Subcutaneous abdominal adipose tissue (tissue), 5 donors: ENCODE measurements around the gene FLNB.
A peak's percentile ranks its signal among the peaks of the same experiment; 100 is the strongest.
"Not testable (repeated sequence)": the region's sequence is repeated elsewhere in the genome, so short reads cannot be mapped to it uniquely, and the experiment has no call there.

Source experiments
- H3K27ac ChIP-seq: one replicate; pipeline ENCODE4 v1.7.0; 2013; ENCODE audit warnings: low read depth, mild to moderate bottlenecking, inconsistent platforms, low read length, moderate library complexity
- H3K27me3 ChIP-seq, 5 donors: one replicate each; pipeline ENCODE4 v1.7.0; 2013; ENCODE audit warnings: low read length in 5 of 5, inconsistent platforms in 1 of 5; ENCODE audit not compliant: control insufficient read depth in 5 of 5, insufficient read depth in 4 of 5
- H3K36me3 ChIP-seq, 5 donors: one replicate each; pipeline ENCODE4 v1.7.0; 2013; ENCODE audit warnings: low read length in 5 of 5; ENCODE audit not compliant: control insufficient read depth in 5 of 5, insufficient read depth in 5 of 5
- H3K4me1 ChIP-seq, 5 donors: one replicate each; pipeline ENCODE4 v1.7.0; 2013; ENCODE audit warnings: low read length in 5 of 5, mild to moderate bottlenecking in 3 of 5, moderate library complexity in 1 of 5; ENCODE audit not compliant: control insufficient read depth in 5 of 5, insufficient read depth in 5 of 5
- H3K4me3 ChIP-seq, 5 donors: one replicate each; pipeline ENCODE4 v1.7.0; 2013; ENCODE audit warnings: low read length in 5 of 5, low read depth in 1 of 5
- H3K9ac ChIP-seq, 5 donors: one replicate each; pipeline ENCODE4 v1.7.0; 2013; ENCODE audit warnings: low read length in 5 of 5, mild to moderate bottlenecking in 4 of 5, moderate library complexity in 3 of 5
- H3K9me3 ChIP-seq, 5 donors: one replicate each; pipeline ENCODE4 v1.7.0; 2013; ENCODE audit warnings: low read length in 5 of 5; ENCODE audit not compliant: control insufficient read depth in 5 of 5
- donor health status: healthy.
- donor health status: healthy.
- donor health status: healthy.
- donor health status: healthy.
- donor health status: healthy.

Gene FLNB

DNA sequence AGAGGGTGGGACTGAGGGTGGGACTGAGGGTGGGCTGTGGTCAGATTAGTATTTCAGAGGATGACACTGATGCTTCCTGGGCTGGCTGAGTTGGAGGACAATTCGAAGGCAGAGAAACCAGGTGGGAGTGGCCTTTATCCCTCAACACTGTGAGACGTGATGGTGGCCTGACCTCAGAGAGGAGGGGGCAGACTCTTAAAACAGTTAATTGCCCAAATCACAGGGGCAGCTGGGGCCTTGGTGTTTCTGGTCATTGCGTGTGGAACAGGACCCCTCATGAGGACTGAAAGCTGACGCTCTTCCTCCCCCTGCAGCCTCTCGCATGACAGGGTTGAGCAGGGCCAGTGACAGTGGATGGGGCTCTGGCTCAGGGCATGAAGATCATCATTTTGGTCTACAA, 183.8 kb downstream of the FLNB start:
- Histone ChIP-seq H3K9ac (no peak overlapping the region), H3K4me1 (peaks cover 0 to 35% (median 3%) of the 10 kb centered on the region in 5 donors), H3K27me3 (no peaks in the 10 kb centered on the region), H3K9me3 (no peaks in the 10 kb centered on the region), H3K36me3 (peaks cover 0 to 5% (median 0%) of the 10 kb centered on the region in 5 donors), H3K27ac (no peak overlapping the region), H3K4me3 (no peak overlapping the region)

DNA sequence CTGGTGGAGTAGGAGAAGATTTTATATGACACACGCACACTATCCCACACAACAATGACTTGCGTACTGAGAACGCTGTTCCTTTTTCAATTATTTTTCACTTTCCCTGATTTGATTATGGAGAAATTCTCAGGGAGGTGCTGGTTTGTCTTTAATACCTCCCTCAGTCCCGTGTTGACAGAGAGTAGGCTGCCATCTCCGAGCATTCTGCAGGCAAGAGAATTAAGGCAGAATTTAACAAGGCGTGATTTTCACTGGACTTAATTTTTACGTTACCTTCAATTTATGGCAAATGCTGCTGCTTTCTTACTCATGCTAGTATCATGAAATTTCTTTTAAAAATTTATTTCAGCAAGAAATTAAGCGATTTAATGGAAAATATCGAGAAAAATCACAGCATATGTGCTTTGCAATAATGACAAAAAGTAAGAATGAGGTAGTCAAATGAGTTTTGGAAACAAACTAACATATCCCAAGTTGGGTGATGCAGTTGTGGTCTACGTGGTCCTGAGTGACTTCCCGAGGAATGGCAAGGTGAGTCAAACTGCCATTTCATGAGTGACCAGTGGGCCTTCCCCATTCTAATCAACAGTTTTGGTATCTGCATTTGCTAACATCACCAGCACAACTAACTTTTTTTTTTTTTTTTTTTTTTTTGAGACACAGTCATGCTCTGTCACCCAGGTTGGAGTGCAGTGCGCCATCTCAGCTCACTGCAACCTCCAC, 185.6 kb downstream of the FLNB start:
- peaks cover 0 to 38% (median 5%) of the 10 kb centered on the region in 5 donors for H3K4me1 ChIP-seq
- no peaks in the 10 kb centered on the region for H3K27me3 ChIP-seq
- peaks cover 0 to 5% (median 0%) of the 10 kb centered on the region in 5 donors for H3K36me3 ChIP-seq
- no peak overlapping the region for H3K27ac ChIP-seq
- no peak overlapping the region for H3K9ac ChIP-seq
- no peak overlapping the region for H3K4me3 ChIP-seq
- H3K9me3 ChIP-seq, result no peaks in the 10 kb centered on the region

DNA sequence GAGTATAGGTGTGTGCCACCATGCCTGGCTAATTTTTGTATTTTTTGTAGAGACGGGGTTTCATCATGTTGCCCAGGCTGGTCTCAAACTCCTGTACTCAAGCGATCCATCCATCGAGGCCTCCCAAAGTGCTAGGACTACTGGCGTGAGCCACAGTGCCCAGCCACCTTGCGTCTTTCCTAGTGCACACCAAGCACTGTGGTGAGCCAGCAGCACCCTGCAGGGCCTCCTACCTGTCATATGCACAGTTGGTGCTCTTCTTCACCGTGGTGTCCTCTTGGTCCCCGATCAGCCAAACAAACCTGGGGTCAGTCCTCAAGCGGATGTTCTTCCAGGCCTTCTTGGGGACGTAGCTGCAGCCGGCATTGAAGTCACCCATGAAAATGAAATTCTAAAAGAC, 189.4 kb downstream of the FLNB start:
- H3K27ac ChIP-seq, result no peak overlapping the region
- no peaks in the 10 kb centered on the region for H3K27me3 ChIP-seq
- H3K9me3 ChIP-seq, result no peaks in the 10 kb centered on the region
- H3K4me3 ChIP-seq, result no peak overlapping the region
- peaks cover 0 to 5% (median 0%) of the 10 kb centered on the region in 5 donors for H3K36me3 ChIP-seq
- peaks cover 4 to 46% (median 8%) of the 10 kb centered on the region in 5 donors for H3K4me1 ChIP-seq
- H3K9ac ChIP-seq, result no peak overlapping the region

DNA sequence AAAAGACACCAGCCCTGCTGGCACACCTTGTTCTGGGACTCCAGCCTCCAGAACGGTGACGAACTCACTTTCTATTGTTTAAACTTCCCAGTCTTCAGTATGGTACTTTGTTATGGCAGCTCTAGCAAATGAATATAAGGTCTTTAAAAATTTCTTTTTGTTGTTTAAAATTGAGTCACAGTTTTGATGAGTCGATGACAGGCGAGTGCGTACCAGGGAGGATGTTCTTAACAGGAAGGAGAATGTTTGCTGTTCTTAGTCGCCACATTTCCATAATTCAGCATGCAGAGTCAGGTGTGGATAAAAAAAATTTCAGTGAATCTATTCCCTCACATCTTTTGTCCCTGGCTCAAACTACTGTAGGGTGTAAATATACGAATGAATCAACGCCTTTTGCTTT, 190.1 kb downstream of the FLNB start:
- Histone ChIP-seq H3K4me1 (peaks cover 4 to 46% (median 8%) of the 10 kb centered on the region in 5 donors), H3K27ac (peak overlapping the region; percentile 58), H3K36me3 (peaks cover 0 to 3% (median 0%) of the 10 kb centered on the region in 5 donors), H3K9me3 (no peaks in the 10 kb centered on the region), H3K9ac (no peak overlapping the region), H3K4me3 (no peak overlapping the region), H3K27me3 (no peaks in the 10 kb centered on the region)

DNA sequence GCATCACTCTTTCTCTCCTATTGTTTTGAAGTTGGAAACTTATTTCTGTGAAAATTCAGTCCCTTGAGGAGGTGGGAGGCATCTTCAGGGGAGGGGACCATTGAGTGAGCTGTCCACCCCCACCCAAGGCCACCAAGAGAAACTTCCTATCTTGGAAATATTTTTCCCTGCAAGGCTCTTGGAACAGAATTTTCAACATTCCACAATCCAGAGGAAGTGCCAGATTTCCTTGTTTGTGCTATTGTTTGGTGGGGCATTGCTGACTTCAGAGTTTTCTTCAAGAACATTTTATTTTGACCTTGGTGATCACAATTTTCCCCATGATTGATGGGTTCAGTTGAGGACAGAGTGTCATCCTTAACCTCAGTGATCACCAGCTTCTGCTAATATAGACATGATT, 190.6 kb downstream of the FLNB start:
- H3K9me3 ChIP-seq, result no peaks in the 10 kb centered on the region
- H3K4me3 ChIP-seq, result no peak overlapping the region
- H3K27me3 ChIP-seq, result no peaks in the 10 kb centered on the region
- peak overlapping the region; percentile 58 for H3K27ac ChIP-seq
- peaks cover 4 to 46% (median 8%) of the 10 kb centered on the region in 5 donors for H3K4me1 ChIP-seq
- no peaks in the 10 kb centered on the region for H3K36me3 ChIP-seq
- no peak overlapping the region for H3K9ac ChIP-seq

DNA sequence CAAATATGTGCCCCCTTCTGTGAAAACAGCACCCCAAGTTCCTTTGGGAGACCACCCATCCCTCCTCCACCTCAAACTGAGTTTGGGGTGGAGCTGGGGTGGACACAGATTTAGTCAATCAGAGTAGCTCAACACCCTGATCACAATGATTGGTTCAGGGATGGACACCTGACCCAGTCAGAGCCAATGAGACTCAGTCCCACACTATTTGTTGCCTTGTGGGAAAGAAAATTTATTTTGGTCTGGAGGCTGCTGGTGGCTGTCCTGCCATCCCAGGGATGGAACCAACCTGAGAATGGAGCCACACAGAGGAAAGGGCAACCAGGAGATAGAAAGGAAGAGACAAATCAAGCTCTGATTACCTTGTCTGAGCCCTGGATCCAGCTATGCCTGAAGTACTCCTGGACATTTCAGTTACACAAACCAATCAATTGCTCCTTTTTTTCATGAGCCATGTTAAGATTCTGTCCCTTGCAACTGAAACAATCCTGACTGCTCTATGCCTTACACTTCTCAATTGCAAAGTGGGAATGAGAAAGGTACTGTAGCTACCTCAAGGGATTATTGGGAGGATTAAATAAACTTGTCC, 192.0 kb downstream of the FLNB start:
- Histone ChIP-seq H3K27me3 (no peaks in the 10 kb centered on the region), H3K27ac (no peak overlapping the region), H3K4me1 (peaks cover 4 to 52% (median 8%) of the 10 kb centered on the region in 5 donors), H3K9me3 (no peaks in the 10 kb centered on the region), H3K9ac (no peak overlapping the region), H3K36me3 (no peaks in the 10 kb centered on the region), H3K4me3 (no peak overlapping the region)

DNA sequence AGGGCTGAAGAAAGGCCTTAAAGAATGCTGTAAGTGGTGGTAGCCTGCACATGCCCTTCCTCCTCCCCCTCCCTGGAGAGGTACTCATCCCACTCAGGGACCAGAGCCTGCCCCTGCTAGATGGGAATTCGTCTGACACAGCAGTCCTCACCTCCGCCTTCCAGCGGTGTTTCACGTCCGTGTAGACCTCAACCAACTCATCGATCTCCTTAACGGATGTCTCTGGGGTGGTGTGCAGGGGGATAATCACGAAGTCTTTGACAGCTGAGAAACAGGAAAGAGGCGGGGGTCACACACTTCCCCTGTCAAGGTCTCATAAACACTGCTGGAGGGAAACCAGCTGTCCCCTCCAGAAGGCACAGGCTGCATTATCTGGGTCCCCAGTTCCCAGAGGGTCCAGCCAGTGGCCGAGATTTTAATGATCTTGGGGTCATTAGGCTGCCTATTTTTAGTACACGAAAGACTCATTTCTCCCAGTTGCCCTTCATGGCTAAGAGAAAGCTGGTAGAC, 192.7 kb downstream of the FLNB start:
- H3K36me3 ChIP-seq, result no peaks in the 10 kb centered on the region
- H3K4me1 ChIP-seq, result peaks cover 4 to 52% (median 8%) of the 10 kb centered on the region in 5 donors
- peak overlapping the region in 1 of 5 donors; percentile 12 for H3K9ac ChIP-seq
- peak overlapping the region; percentile 14 for H3K27ac ChIP-seq
- H3K27me3 ChIP-seq, result no peaks in the 10 kb centered on the region
- no peaks in the 10 kb centered on the region for H3K9me3 ChIP-seq
- H3K4me3 ChIP-seq, result peak overlapping the region in 1 of 5 donors; percentile 5

DNA sequence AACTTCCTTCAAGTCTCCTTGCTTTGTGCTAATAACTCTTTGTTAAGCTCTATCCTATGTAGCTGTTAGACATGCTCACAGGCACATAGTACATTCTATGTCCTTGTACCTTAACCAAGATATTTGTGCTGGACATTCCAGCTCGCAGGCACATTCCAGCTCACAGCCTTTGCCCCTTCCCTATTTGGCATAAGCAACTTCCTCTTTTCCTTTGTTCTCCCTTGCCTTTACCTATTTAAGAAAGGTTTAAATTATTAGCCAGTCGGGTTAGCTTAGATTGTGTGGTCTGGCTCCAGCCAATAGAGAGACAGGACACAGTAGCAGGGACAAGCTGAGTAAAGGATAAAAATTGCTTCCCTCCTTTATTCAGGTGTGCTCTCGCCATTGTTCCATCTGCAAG, 193.2 kb downstream of the FLNB start:
- not testable (repeated sequence) for H3K9me3 ChIP-seq, H3K9ac ChIP-seq, H3K27ac ChIP-seq, H3K36me3 ChIP-seq, H3K27me3 ChIP-seq, H3K4me3 ChIP-seq
- H3K4me1 ChIP-seq, result peaks cover 4 to 58% (median 8%) of the 10 kb centered on the region in 5 donors

DNA sequence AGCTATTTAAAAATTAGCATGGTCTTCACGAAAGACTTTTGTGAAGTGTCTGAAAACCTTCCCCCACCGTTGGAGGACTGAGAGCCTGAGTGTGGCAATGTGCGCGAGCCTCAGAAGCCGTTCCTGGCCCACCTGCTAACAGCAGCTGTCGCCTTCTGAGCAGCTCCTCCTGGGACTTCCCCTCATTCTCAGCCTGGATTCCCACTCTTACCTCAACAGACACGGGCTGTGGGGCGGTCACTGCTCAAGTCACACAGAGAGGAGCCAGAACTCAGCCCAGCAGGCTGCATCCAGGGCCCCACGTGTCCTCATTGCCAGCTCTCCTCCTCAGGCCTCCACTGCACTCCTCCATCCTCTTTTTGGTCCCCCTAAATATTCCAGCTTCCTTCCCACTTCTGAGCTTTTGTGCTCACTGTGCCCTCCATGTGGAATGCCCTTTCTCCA, 194.7 kb downstream of the FLNB start:
- Histone ChIP-seq H3K27ac (no peak overlapping the region), H3K9ac (no peak overlapping the region), H3K4me3 (no peak overlapping the region), H3K9me3 (no peaks in the 10 kb centered on the region), H3K36me3 (no peaks in the 10 kb centered on the region), H3K27me3 (no peaks in the 10 kb centered on the region), H3K4me1 (peaks cover 3 to 46% (median 5%) of the 10 kb centered on the region in 5 donors)

DNA sequence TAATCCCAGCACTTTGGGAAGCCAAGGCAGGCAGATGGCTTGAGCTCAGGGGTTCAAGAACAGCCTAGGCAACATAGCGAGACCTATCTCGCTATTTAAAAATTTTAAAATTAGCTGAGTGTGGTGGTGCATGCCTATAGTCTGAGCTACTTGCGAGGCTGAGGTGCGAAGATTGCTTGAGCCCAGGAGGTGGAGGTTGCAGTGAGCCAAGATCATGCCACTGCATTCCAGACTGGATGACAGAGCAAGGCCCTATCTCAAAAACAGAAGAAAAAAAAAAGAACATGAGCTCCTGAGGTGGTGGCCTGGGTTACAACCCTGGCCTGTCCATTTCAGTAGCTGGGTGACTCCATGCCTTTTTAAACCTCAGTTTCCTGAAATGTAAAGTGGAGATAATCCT, 195.3 kb downstream of the FLNB start:
- H3K4me1 ChIP-seq, result peaks cover 0 to 40% (median 5%) of the 10 kb centered on the region in 5 donors
- H3K27me3 ChIP-seq, result no peaks in the 10 kb centered on the region
- H3K27ac ChIP-seq, result no peak overlapping the region
- no peak overlapping the region for H3K4me3 ChIP-seq
- no peaks in the 10 kb centered on the region for H3K9me3 ChIP-seq
- no peak overlapping the region for H3K9ac ChIP-seq
- H3K36me3 ChIP-seq, result no peaks in the 10 kb centered on the region
